AML-193 (cell line): ENCODE data around the gene BSN.
"Not testable (repeated sequence)": the region's sequence is repeated elsewhere in the genome, so short reads cannot be mapped to it uniquely, and the experiment has no call there.

Experiments
- DNase-seq, 2 experiments: peaks; one replicate each; lab custom pipeline; 2025; lab: John Stamatoyannopoulos, UW

BSN gene

GRCh38 chr3:49534581-49535441 is 19.5 kb upstream of the BSN start:
- no peak for DNase-seq

GRCh38 chr3:49535971-49536874 is 18.1 kb upstream of the BSN start:
- DNase-seq: no peak

- no peak for DNase-seq
These were observed 17.3 kb upstream of the BSN start for GRCh38 chr3:49536875-49537533.

- peak; percentile 96 for DNase-seq
These were observed 14.4 kb upstream of the BSN start for GRCh38 chr3:49539659-49540560.

GRCh38 chr3:49552087-49552486 is 2.2 kb upstream of the BSN start:
- no peak for DNase-seq

GRCh38 chr3:49553324-49553691 is 969 bp upstream of the BSN start:
- DNase-seq: no peak

GRCh38 chr3:49554633-49555265 is 472 bp downstream of the BSN start:
- no peak for DNase-seq

GRCh38 chr3:49556500-49557275 is 2.4 kb downstream of the BSN start:
- no peak for DNase-seq

GRCh38 chr3:49563040-49563578 is 8.8 kb downstream of the BSN start:
- no peak for DNase-seq

GRCh38 chr3:49563766-49564165 is 9.5 kb downstream of the BSN start:
- no peak for DNase-seq

- peak; percentile 29 to 31 for DNase-seq
These were observed 12.0 kb downstream of the BSN start for GRCh38 chr3:49566312-49566711.

GRCh38 chr3:49567406-49567805 is 13.1 kb downstream of the BSN start:
- DNase-seq: no peak

GRCh38 chr3:49568965-49569364 is 14.7 kb downstream of the BSN start:
- DNase-seq: no peak

- no peak for DNase-seq
These were observed 15.9 kb downstream of the BSN start for GRCh38 chr3:49570028-49570654.

- no peak for DNase-seq
These were observed 27.9 kb downstream of the BSN start for GRCh38 chr3:49582177-49582576.

GRCh38 chr3:49585261-49585755 is 31.0 kb downstream of the BSN start:
- DNase-seq: not testable (repeated sequence)

- no peak for DNase-seq
These were observed 37.3 kb downstream of the BSN start for GRCh38 chr3:49591615-49592014.

- no peak for DNase-seq
These were observed 38.8 kb downstream of the BSN start for GRCh38 chr3:49593041-49593440.

GRCh38 chr3:49600781-49601180 is 46.5 kb downstream of the BSN start:
- DNase-seq: no peak
